PC-3 (cell line): ENCODE results near the gene NFYA. TPM values are rescaled to one million over a fixed set of nuclear protein-coding genes. Genes with fewer than 3 reads are reported as not detected.
A peak's percentile ranks its signal among the peaks of the same experiment; 100 is the strongest.

Experiments used
- ATAC-seq: fragments of 200-7000 bp; cut with Tn5 transposase; 2 replicates; pipeline ENCODE4 v1.9.1; 2020; ENCODE audit warnings: mild to moderate bottlenecking, moderate library complexity
- BruUV-seq: library from RNA; stranded (reverse); fragments of 400-500 nt; replicated peaks from 2 replicates; lab custom pipeline; 2021; lab: Mats Ljungman, UMichigan
- CTCF ChIA-PET: fragments of 300-600 bp; sonication (Branson Sonifier 250); formaldehyde crosslinking; loops from one replicate; lab custom pipeline; 2022; ENCODE audit warnings: antibody characterized with exemption; lab: Charles Lee
- POLR2A ChIA-PET: fragments of 300-600 bp; sonication (Branson Sonifier 250); formaldehyde crosslinking; loops from one replicate; lab custom pipeline; 2022; ENCODE audit warnings: antibody characterized with exemption; ENCODE audit not compliant: unreplicated experiment; lab: Charles Lee
- DNase-seq: peaks from one replicate; pipeline ENCODE4 v3.0.0-alpha.2; 2015
- H2AFZ ChIP-seq: fragments of 300-600 bp; sonication (generic); 2 replicates; pipeline ENCODE4 v1.6.0; 2016; ENCODE audit warnings: antibody characterized with exemption, low read length
- H3F3A ChIP-seq: fragments of 300-600 bp; sonication (generic); one replicate; pipeline ENCODE4 v1.6.0; 2017; ENCODE audit warnings: antibody characterized with exemption, low read length, control low read depth, mild to moderate bottlenecking; ENCODE audit not compliant: unreplicated experiment
- H3K27ac ChIP-seq: fragments of 300-600 bp; sonication (generic); 2 replicates; pipeline ENCODE4 v1.5.1; 2016; ENCODE audit warnings: mild to moderate bottlenecking, low read length
- H3K27me3 ChIP-seq: fragments of 300-600 bp; sonication (generic); 2 replicates; pipeline ENCODE4 v1.6.1; 2016; ENCODE audit warnings: low read length, mixed read lengths
- H3K36me3 ChIP-seq: fragments of 300-600 bp; sonication (generic); 2 replicates; pipeline ENCODE4 v1.6.1; 2016; ENCODE audit warnings: low read depth, mixed run types, low read length, mixed read lengths
- H3K4me1 ChIP-seq: fragments of 300-600 bp; sonication (generic); 2 replicates; pipeline ENCODE4 v1.5.1; 2016; ENCODE audit warnings: low read length; ENCODE audit not compliant: insufficient read depth
- H3K4me2 ChIP-seq: fragments of 300-600 bp; sonication (generic); 2 replicates; pipeline ENCODE4 v1.6.0; 2016; ENCODE audit warnings: low read length
- H3K4me3 ChIP-seq: fragments of 300-600 bp; sonication (generic); 2 replicates; pipeline ENCODE4 v1.5.1; 2016; ENCODE audit warnings: mild to moderate bottlenecking, low read length, mixed read lengths
- H3K79me2 ChIP-seq: fragments of 300-600 bp; sonication (generic); 2 replicates; pipeline ENCODE4 v1.6.1; 2017; ENCODE audit warnings: low read length, mixed read lengths
- H3K9ac ChIP-seq: fragments of 300-600 bp; sonication (generic); 2 replicates; pipeline ENCODE4 v1.6.0; 2016; ENCODE audit warnings: mild to moderate bottlenecking, low read length
- H3K9me2 ChIP-seq: fragments of 300-600 bp; sonication (generic); replicated peaks from 2 replicates; pipeline ENCODE4 v1.6.1; 2016; ENCODE audit warnings: mixed run types, low read length, mixed read lengths
- H3K9me3 ChIP-seq: fragments of 300-600 bp; sonication (generic); 2 replicates; pipeline ENCODE4 v1.6.1; 2016; ENCODE audit warnings: low read length, mixed read lengths
- H4K20me1 ChIP-seq: fragments of 300-600 bp; sonication (generic); 2 replicates; pipeline ENCODE4 v1.6.1; 2016; ENCODE audit warnings: low read length, mixed read lengths
- EZH2 ChIP-seq: fragments of 300-600 bp; sonication (generic); IDR thresholded peaks from one replicate; pipeline ENCODE4 v1.6.1; 2017; ENCODE audit warnings: antibody characterized with exemption, mild to moderate bottlenecking, low read length; ENCODE audit not compliant: unreplicated experiment
- EZH2phosphoT487 ChIP-seq: fragments of 300-600 bp; sonication (generic); IDR thresholded peaks from 2 replicates; pipeline ENCODE4 v1.6.1; 2018; ENCODE audit warnings: mild to moderate bottlenecking, antibody characterized with exemption, low read length, borderline replicate concordance
- intact Hi-C: fragments of 100-400 bp; cut with micrococcal nuclease; formaldehyde crosslinking; loops from 2 replicates; pipeline ENCODE4 v1.9.0; 2023
- total RNA-seq: library from RNA; depleted of rRNA; stranded (reverse); fragments of >200 nt; gene quantifications from 2 replicates; pipeline ENCODE4 v1.2.3, GENCODE V29; 2014
- TF ChIP-seq, protein P1 (sequence below): fragments of 300-600 bp; sonication (generic); conservative IDR thresholded peaks from 2 replicates; pipeline ENCODE4 v1.5.1; 2017; ENCODE audit warnings: antibody characterized with exemption, low read depth, mild to moderate bottlenecking, low read length

Gene NFYA
- total RNA-seq, 1 experiment from 2014 or later = 31.7 TPM

- Histone ChIP-seq H3K9ac (peak overlapping the region; percentile 98; the same call in 1 of the 2 replicates), H3K4me2 (peak overlapping the region; percentile 99), H3F3A (no peaks in the 10 kb centered on the region), H3K4me1 (peaks cover 46% of the 10 kb centered on the region), H3K79me2 (peaks cover 80% of the 10 kb centered on the region), H3K9me3 (no peaks in the 10 kb centered on the region), H2AFZ (no peak overlapping the region), H3K4me3 (peak overlapping the region; percentile 85), H3K9me2 (no peaks in the 10 kb centered on the region), H4K20me1 (peaks cover 49% of the 10 kb centered on the region), H3K36me3 (peaks cover 15% of the 10 kb centered on the region; the same call in 1 of the 2 replicates), H3K27ac (no peak overlapping the region), H3K27me3 (no peaks in the 10 kb centered on the region)
- no TSS peak for BruUV-seq
- ChIA-PET POLR2A (interaction anchor here (0.6 to 1.0 kb wide), 3 partner anchors 17 to 821 kb away, joined by 3 read pairs; no protein-coding TSS in a partner anchor), CTCF (no interaction called here)
- intact Hi-C loops = loop anchor here (5.0 kb wide), 1 partner anchor 242 kb away; no protein-coding TSS in a partner anchor
- no peak for DNase-seq
- ATAC-seq = no peak
- TF ChIP-seq, protein P1, sequence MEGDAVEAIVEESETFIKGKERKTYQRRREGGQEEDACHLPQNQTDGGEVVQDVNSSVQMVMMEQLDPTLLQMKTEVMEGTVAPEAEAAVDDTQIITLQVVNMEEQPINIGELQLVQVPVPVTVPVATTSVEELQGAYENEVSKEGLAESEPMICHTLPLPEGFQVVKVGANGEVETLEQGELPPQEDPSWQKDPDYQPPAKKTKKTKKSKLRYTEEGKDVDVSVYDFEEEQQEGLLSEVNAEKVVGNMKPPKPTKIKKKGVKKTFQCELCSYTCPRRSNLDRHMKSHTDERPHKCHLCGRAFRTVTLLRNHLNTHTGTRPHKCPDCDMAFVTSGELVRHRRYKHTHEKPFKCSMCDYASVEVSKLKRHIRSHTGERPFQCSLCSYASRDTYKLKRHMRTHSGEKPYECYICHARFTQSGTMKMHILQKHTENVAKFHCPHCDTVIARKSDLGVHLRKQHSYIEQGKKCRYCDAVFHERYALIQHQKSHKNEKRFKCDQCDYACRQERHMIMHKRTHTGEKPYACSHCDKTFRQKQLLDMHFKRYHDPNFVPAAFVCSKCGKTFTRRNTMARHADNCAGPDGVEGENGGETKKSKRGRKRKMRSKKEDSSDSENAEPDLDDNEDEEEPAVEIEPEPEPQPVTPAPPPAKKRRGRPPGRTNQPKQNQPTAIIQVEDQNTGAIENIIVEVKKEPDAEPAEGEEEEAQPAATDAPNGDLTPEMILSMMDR = no peak
- TF ChIP-seq EZH2phosphoT487 (no peak), EZH2 (no peak)
Observed at GRCh38 chr6:41074692-41075436, 2.1 kb downstream of the NFYA start.

GRCh38 chr6:41075651-41076626, 3.2 kb downstream of the NFYA start:
- H3K4me2 ChIP-seq = peak overlapping the region; percentile 99
- no peaks in the 10 kb centered on the region for H3K27me3 ChIP-seq
- peaks cover 38% of the 10 kb centered on the region; the same call in 1 of the 2 replicates for H3K4me1 ChIP-seq
- H3K9me2 ChIP-seq = no peaks in the 10 kb centered on the region
- no peak for TF ChIP-seq EZH2
- TF ChIP-seq, protein P1 = no peak
- TF ChIP-seq EZH2phosphoT487 = no peak
- H3K27ac ChIP-seq = no peak overlapping the region
- H2AFZ ChIP-seq = no peak overlapping the region
- ChIA-PET POLR2A (interaction anchor here (1.0 kb wide), 1 partner anchor 79 kb away, joined by 3 read pairs; no protein-coding TSS in a partner anchor), CTCF (no interaction called here)
- H3K4me3 ChIP-seq = peak overlapping the region; percentile 85; the same call in 1 of the 2 replicates
- DNase-seq (no peak), ATAC-seq (no peak)
- intact Hi-C loops = no loop called here
- no peaks in the 10 kb centered on the region for H3F3A ChIP-seq
- no peak overlapping the region for H3K9ac ChIP-seq
- BruUV-seq = no TSS peak
- H4K20me1 ChIP-seq = peaks cover 49% of the 10 kb centered on the region
- no peaks in the 10 kb centered on the region for H3K9me3 ChIP-seq
- peaks cover 26% of the 10 kb centered on the region; the same call in 1 of the 2 replicates for H3K36me3 ChIP-seq
- H3K79me2 ChIP-seq = peaks cover 82% of the 10 kb centered on the region
